K562 (cell line): Measurements from ENCODE around the gene ENDOD1. TPM values are rescaled to one million over a fixed set of nuclear protein-coding genes. Genes with fewer than 3 reads are reported as not detected.

ENCODE experiments used
- ATAC-seq: fragments of 200-7000 bp; cut with Tn5 transposase; 3 replicates; pipeline ENCODE4 v1.9.1; 2020; ENCODE audit warnings: moderate library complexity
- BruUV-seq: library from RNA; stranded (reverse); fragments of 400-500 nt; replicated peaks from 2 replicates; lab custom pipeline; 2021; lab: Mats Ljungman, UMichigan
- CTCF ChIA-PET: fragments of 300-600 bp; formaldehyde crosslinking; extraction: SDS; loops from one replicate; lab custom pipeline; 2021; ENCODE audit warnings: low intra/inter-chr PET ratio; lab: Yijun Ruan, JAX
- POLR2A ChIA-PET: fragments of 300-600, 350-650 bp; sonication (Branson Sonifier 250); formaldehyde crosslinking; extraction: SDS; loops from one replicate; lab custom pipeline; 2021; ENCODE audit warnings: antibody characterized with exemption, inconsistent platforms; lab: Yijun Ruan, JAX
- DNase-seq, 4 experiments: peaks; one replicate each; pipeline versions ENCODE4 v3.0.0 to v3.0.0-alpha.2; 2011 to 2018; ENCODE audit warnings: low spot score in 3 of 4, mixed read lengths in 3 of 4; ENCODE audit errors: extremely low read depth in 1 of 4
- FAIRE-seq: peaks from 2 replicates; lab custom pipeline; 2011; peaks lifted over from hg19 to GRCh38; lab: Jason Lieb, UNC
- H2AFZ ChIP-seq: 2 replicates; pipeline ENCODE4 v1.6.0; 2011; ENCODE audit warnings: low read depth, low read length, control low read depth, inconsistent platforms
- H3K27ac ChIP-seq: fragments of 200-600 bp; 3 replicates; pipeline ENCODE4 v1.8.0; 2011; ENCODE audit warnings: low read depth, mild to moderate bottlenecking, control low read depth, inconsistent platforms, low read length, moderate library complexity, mixed read lengths; ENCODE audit errors: extremely low read depth
- H3K27me3 ChIP-seq, 2 experiments: fragments of 300-600 bp in 1 of 2; 2 replicates in 1 of 2; 3 replicates in 1 of 2; pipeline versions ENCODE4 v1.6.0 to v1.8.0; 2011; ENCODE audit warnings: inconsistent platforms in 2 of 2, low read length in 2 of 2, mild to moderate bottlenecking in 1 of 2, mixed read lengths in 1 of 2, moderate library complexity in 1 of 2; ENCODE audit not compliant: control insufficient read depth in 2 of 2, insufficient read depth in 2 of 2
- H3K36me3 ChIP-seq: fragments of 300-600 bp; 3 replicates; pipeline ENCODE4 v1.8.0; 2011; ENCODE audit warnings: mild to moderate bottlenecking, low read length, inconsistent platforms; ENCODE audit not compliant: control insufficient read depth, insufficient read depth
- H3K4me1 ChIP-seq, 2 experiments: fragments of 200-600 bp in 1 of 2; replicated peaks in 1 of 2; 2 replicates in 1 of 2; 3 replicates in 1 of 2; pipeline versions ENCODE4 v1.5.1 to v1.8.0; 2011; ENCODE audit warnings: inconsistent platforms in 2 of 2, low read length in 2 of 2, mild to moderate bottlenecking in 1 of 2, mixed read lengths in 1 of 2, moderate library complexity in 1 of 2; ENCODE audit not compliant: control insufficient read depth in 2 of 2, insufficient read depth in 2 of 2
- H3K4me2 ChIP-seq: 2 replicates; pipeline ENCODE4 v1.6.1; 2011; ENCODE audit warnings: low read length, control low read depth, inconsistent platforms, mixed read lengths; ENCODE audit not compliant: insufficient read depth
- H3K4me3 ChIP-seq: fragments of 200-600 bp; sonication (generic), shearing (Covaris generic); 2 replicates; pipeline ENCODE4 v1.5.1; 2016; ENCODE audit warnings: control low read depth, inconsistent platforms
- H3K79me2 ChIP-seq: fragments of 200-600 bp; 3 replicates; pipeline ENCODE4 v1.8.0; 2011; ENCODE audit warnings: low read length, inconsistent platforms; ENCODE audit not compliant: control insufficient read depth, insufficient read depth
- H3K9ac ChIP-seq, 2 experiments: 2 replicates each; pipeline versions ENCODE4 v1.6.0 to v1.6.1; 2011; ENCODE audit warnings: low read depth in 2 of 2, low read length in 2 of 2, control low read depth in 1 of 2, inconsistent platforms in 1 of 2, mild to moderate bottlenecking in 1 of 2, mixed read lengths in 1 of 2; ENCODE audit not compliant: insufficient read depth in 1 of 2
- H3K9me1 ChIP-seq: one replicate; pipeline ENCODE4 v1.6.0; 2011; ENCODE audit warnings: inconsistent platforms, mild to moderate bottlenecking, low read length, moderate library complexity; ENCODE audit not compliant: control insufficient read depth, insufficient read depth
- H3K9me3 ChIP-seq: replicated peaks from 2 replicates; pipeline ENCODE4 v1.5.1; 2011; ENCODE audit warnings: low read depth, low read length, inconsistent platforms; ENCODE audit not compliant: control insufficient read depth, insufficient read depth
- H4K20me1 ChIP-seq: replicated peaks from 2 replicates; pipeline ENCODE4 v1.6.1; 2011; ENCODE audit warnings: low read length, inconsistent platforms, mixed read lengths; ENCODE audit not compliant: control insufficient read depth, insufficient read depth
- CHD1 ChIP-seq: fragments of 200-600 bp; sonication (generic); IDR thresholded peaks from one replicate; pipeline ENCODE4 v1.6.1; 2012; ENCODE audit warnings: mild to moderate bottlenecking, moderate library complexity, low read length, inconsistent platforms
- CHD2 ChIP-seq: IDR thresholded peaks from 2 replicates; pipeline ENCODE4 v1.6.1; 2011; ENCODE audit warnings: low read depth, low read length
- FOXM1 ChIP-seq, 2 experiments: fragments of 450-650 bp in 1 of 2; sonication (generic) in 1 of 2; formaldehyde crosslinking in 1 of 2; IDR thresholded peaks; 2 replicates each; pipeline versions ENCODE4 v1.6.1 to v1.9.0; 2017 to 2022; ENCODE audit warnings: low read depth in 2 of 2, mild to moderate bottlenecking in 2 of 2, missing genetic modification reagents in 1 of 2, moderate library complexity in 1 of 2
- GTF2F1 ChIP-seq: IDR thresholded peaks from 2 replicates; pipeline ENCODE4 v1.6.1; 2011; ENCODE audit warnings: low read depth, low read length, improper control_type of control experiment
- JUNB ChIP-seq: fragments of 450-650 bp; formaldehyde crosslinking; conservative IDR thresholded peaks from 2 replicates; pipeline ENCODE4 v1.4.0; 2020; ENCODE audit warnings: mild to moderate bottlenecking
- KDM4B ChIP-seq, 2 experiments: fragments of 450-650 bp in 1 of 2; sonication (generic) in 1 of 2; IDR thresholded peaks; 2 replicates each; pipeline ENCODE4 v1.6.1; 2016 to 2017; ENCODE audit warnings: borderline replicate concordance in 2 of 2, antibody characterized with exemption in 1 of 2, low read depth in 1 of 2, mild to moderate bottlenecking in 1 of 2
- MEF2A ChIP-seq: IDR thresholded peaks from 2 replicates; pipeline ENCODE4 v1.6.1; 2011; ENCODE audit warnings: low read depth, mild to moderate bottlenecking, low read length, moderate library complexity; ENCODE audit not compliant: control insufficient read depth
- PATZ1 ChIP-seq: fragments of 250-450 bp; sonication (Bioruptor Pico); IDR thresholded peaks from 2 replicates; pipeline ENCODE4 v1.5.0; 2020; ENCODE audit warnings: mild to moderate bottlenecking, borderline replicate concordance
- PHF8 ChIP-seq: fragments of 200-600 bp; sonication (generic); IDR thresholded peaks from 2 replicates; pipeline ENCODE4 v1.6.1; 2012; ENCODE audit warnings: mixed run types, mild to moderate bottlenecking, inconsistent platforms, low read length, moderate library complexity, borderline replicate concordance
- SMC3 ChIP-seq: conservative IDR thresholded peaks from 2 replicates; pipeline ENCODE4 v1.6.1; 2011; ENCODE audit warnings: low read depth, low read length, improper control_type of control experiment; ENCODE audit not compliant: insufficient read depth
- TFAM ChIP-seq: fragments of 250-450 bp; sonication (Bioruptor Pico); conservative IDR thresholded peaks from 2 replicates; pipeline ENCODE4 v1.5.0; 2021; ENCODE audit warnings: mild to moderate bottlenecking, moderate library complexity
- ZNF696 ChIP-seq: fragments of 250-450 bp; sonication (Bioruptor Pico); conservative IDR thresholded peaks from 2 replicates; pipeline ENCODE4 v1.4.0; 2020; ENCODE audit warnings: mild to moderate bottlenecking, moderate library complexity
- WGBS: fragments of 100-300 bp; shearing (Covaris generic); methylation state at CpG from one replicate; pipeline ENCODE4 v1.1.6; 2016; ENCODE audit warnings: low coverage, mixed read lengths; ENCODE audit not compliant: insufficient coverage; ENCODE audit errors: missing lambda C conversion rate; 5-methylcytosine and 5-hydroxymethylcytosine counted together
- in situ Hi-C: fragments of 300-500 bp; cut with MboI; formaldehyde crosslinking; loops from 4 replicates; pipeline ENCODE4 v1.15.0; 2018; ENCODE audit warnings: inconsistent platforms, mixed read lengths
- intact Hi-C: fragments of 100-400 bp; cut with micrococcal nuclease; formaldehyde crosslinking; loops from 2 replicates; pipeline ENCODE4 v1.14.2; 2022
- polyA plus RNA-seq, 8 experiments: library from polyadenylated mRNA; depleted of rRNA in 4 of 8; stranded (reverse) in 5 of 8; unstranded in 3 of 8; fragments of >200 nt; fragmentation: Nextera tagmentation in 2 of 8; fragmentation: Illumina TruSeq in 1 of 8; extraction: Ambion mirVana in 2 of 8; extraction: Trizol in 1 of 8; gene quantifications; 2 replicates each; pipeline versions ENCODE4 v1.2.1 to v1.2.3, GENCODE V29; 2011 to 2014; ENCODE audit warnings: inconsistent platforms in 1 of 8, missing spikeins in 1 of 8
- total RNA-seq, 7 experiments: library from RNA; depleted of rRNA in 6 of 7; stranded (reverse); fragments of >200 nt in 6 of 7; fragmentation: Illumina TruSeq in 2 of 7; extraction: Trizol in 2 of 7; gene quantifications; 2 replicates each; pipeline versions ENCODE4 v1.2.1 to v1.2.3, GENCODE V29; 2011 to 2021; ENCODE audit warnings: low replicate concordance in 1 of 7

The ENDOD1 gene
- total and polyA plus RNA-seq, 9 of the 15 experiments (the other 6 are each of a cell fraction or from before 2014, with no cell fraction given) = 4.2 to 11.8 (median 9.3) TPM

DNA sequence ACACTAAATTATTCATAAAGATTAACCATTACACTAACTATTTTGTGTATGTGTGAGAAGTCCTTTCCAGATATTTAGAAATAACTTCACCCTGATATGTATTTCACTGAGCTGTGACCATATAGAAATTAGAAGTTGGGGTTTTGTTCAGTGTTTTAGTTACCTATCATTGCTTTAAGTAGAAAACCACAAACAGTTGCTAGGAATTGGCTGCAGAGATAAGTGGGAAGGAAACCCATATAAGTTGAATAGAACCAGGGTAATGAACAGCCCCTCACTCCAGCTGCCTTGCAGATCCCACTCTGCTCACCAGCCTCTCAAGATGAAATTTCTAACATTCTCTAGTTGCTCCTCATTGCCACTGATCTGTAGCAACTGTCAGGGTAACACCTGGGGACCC lies 12.7 kb upstream of the ENDOD1 start (continued):
- TF ChIP-seq KDM4B (IDR thresholded peaks at IDR 0.05; ENCODE audit: borderline replicate concordance in 2 of 2, low read depth in 1 of 2) = no peak
- TF ChIP-seq MEF2A = no peak
- no peak for TF ChIP-seq CHD2

GRCh38 chr11:95078526-95078925 lies 11.1 kb upstream of the ENDOD1 start:
- no peaks in the 10 kb centered on the region for H4K20me1 ChIP-seq
- no peak for TF ChIP-seq CHD1
- TF ChIP-seq PHF8 = no peak
- TF ChIP-seq FOXM1 (IDR thresholded peaks at IDR 0.05; ENCODE audit: low read depth) = no peak
- TF ChIP-seq FOXM1 (CRISPR knock-in tag; IDR thresholded peaks at IDR 0.05; ENCODE audit: low read depth) = no peak
- no peak for TF ChIP-seq SMC3
- TF ChIP-seq JUNB (CRISPR knock-in tag) = no peak
- no peak for TF ChIP-seq PATZ1 (CRISPR knock-in tag)
- TF ChIP-seq TFAM (CRISPR knock-in tag) = no peak
- TF ChIP-seq GTF2F1 = no peak
- TF ChIP-seq ZNF696 = no peak
- no peaks in the 10 kb centered on the region for H3K9me1 ChIP-seq
- 45% methylated on average over 1 of the region's 1 CpG for WGBS
- ATAC-seq = no peak
- ChIA-PET POLR2A (no interaction called here), CTCF (no interaction called here)
- peaks cover 0 to 11% of the 10 kb centered on the region in 2 experiments; a peak in 3 of 5 replicates for H3K4me1 ChIP-seq
- no peak overlapping the region for H2AFZ ChIP-seq
- BruUV-seq = no TSS peak
- no peaks in the 10 kb centered on the region for H3K27me3 ChIP-seq
- in situ Hi-C loops = no loop called here
- no peak overlapping the region for H3K9ac ChIP-seq
- H3K27ac ChIP-seq = no peak overlapping the region
- no peak for DNase-seq
- FAIRE-seq = no peak
- H3K9me3 ChIP-seq = no peaks in the 10 kb centered on the region
- no peaks in the 10 kb centered on the region for H3K79me2 ChIP-seq
- intact Hi-C loops = no loop called here
- no peak overlapping the region for H3K4me2 ChIP-seq
- no peaks in the 10 kb centered on the region for H3K36me3 ChIP-seq
- no peak overlapping the region for H3K4me3 ChIP-seq
